GM12864 (cell line): ENCODE results near the gene RIMBP2.

Source experiments
- DNase-seq: peaks from one replicate; pipeline ENCODE4 v3.0.0-alpha.2; 2011; ENCODE audit warnings: low read depth
- H3K4me3 ChIP-seq: 2 replicates; pipeline ENCODE4 v1.5.1; 2011; ENCODE audit warnings: mild to moderate bottlenecking, low read depth, low read length, control low read depth
- TF ChIP-seq, protein P1 (sequence below): IDR thresholded peaks from 2 replicates; pipeline ENCODE4 v1.5.1; 2011; ENCODE audit warnings: low read depth, mild to moderate bottlenecking, moderate library complexity, low read length, control low read depth, inconsistent platforms; ENCODE audit errors: missing control alignments

The RIMBP2 gene

DNA sequence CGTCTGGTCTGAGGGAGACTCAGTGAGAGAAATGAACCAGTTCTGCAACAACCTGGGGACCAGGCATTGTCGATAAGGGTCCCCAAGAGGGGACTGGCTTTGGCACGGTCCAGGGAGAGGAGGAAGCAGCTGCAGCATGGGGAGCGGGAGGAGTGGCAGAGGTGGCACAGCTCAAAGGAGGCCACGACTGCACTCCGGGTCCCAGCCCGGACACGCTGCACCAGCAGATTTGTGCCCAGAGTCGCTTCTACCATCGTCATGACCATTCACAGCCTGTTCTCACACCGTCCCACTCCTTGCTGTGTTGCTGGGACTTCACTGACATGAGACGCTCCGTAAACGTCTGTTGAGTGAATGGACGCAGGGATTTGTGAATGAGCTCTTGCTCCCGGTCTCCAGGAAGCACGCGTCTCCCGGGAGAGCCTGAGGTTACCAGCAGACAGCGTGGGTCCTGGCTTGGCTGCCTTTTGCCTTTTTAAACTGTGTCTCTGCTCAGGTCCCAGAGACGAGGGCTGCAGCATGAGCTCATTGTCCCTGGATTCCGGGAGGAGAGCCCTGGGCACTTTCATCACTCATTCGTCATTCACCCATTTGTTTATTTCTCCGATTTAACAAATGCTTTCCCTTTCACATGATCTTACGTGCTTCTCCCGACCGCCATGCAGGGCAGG is 241.4 kb downstream of the RIMBP2 start:
- no peak for DNase-seq
- H3K4me3 ChIP-seq = no peak overlapping the region

DNA sequence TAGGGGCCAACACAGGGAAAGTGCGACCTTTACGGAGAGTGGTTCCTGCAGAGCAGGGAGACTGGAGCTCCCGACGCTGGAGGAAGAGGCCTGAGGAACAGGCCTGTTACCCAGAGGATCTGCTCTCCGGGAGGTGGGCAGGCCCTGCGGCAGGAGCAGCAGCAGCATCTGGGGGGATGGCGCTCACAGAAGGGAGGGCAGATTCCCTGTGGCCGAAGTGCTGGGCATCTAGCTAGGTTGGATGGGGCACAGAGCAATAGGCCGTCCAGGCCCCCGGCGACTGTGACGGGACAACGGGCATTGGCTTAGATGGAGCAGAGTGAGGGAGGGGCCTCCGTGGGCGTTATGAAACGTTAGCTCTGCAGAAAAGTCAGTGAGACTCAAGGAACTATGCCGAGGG is 242.8 kb downstream of the RIMBP2 start:
- H3K4me3 ChIP-seq = no peak overlapping the region
- no peak for DNase-seq
- TF ChIP-seq, protein P1, sequence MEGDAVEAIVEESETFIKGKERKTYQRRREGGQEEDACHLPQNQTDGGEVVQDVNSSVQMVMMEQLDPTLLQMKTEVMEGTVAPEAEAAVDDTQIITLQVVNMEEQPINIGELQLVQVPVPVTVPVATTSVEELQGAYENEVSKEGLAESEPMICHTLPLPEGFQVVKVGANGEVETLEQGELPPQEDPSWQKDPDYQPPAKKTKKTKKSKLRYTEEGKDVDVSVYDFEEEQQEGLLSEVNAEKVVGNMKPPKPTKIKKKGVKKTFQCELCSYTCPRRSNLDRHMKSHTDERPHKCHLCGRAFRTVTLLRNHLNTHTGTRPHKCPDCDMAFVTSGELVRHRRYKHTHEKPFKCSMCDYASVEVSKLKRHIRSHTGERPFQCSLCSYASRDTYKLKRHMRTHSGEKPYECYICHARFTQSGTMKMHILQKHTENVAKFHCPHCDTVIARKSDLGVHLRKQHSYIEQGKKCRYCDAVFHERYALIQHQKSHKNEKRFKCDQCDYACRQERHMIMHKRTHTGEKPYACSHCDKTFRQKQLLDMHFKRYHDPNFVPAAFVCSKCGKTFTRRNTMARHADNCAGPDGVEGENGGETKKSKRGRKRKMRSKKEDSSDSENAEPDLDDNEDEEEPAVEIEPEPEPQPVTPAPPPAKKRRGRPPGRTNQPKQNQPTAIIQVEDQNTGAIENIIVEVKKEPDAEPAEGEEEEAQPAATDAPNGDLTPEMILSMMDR = no peak

More for the DNA sequence above, 241.4 kb downstream of the RIMBP2 start:
- TF ChIP-seq, protein P1 = no peak

DNA sequence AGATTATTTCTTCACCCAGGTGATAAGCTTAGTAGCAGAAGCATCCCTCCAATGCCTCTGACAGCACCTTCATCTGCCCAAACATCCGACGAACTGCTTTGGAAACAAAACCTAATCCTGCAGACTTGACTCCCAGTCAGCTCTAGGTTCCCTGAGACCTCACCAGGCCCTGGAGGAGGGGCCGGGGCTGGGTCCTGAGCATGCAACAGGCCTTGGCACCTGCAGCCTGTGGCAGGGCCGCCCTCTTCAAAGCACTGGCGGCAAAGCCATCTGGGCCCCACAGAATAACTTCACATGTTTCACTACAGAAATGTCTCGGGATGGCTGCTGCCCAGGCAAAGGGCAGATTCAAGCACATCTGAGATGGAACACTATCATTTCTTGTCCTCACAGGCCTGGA is 245.1 kb downstream of the RIMBP2 start:
- no peak for DNase-seq
- TF ChIP-seq, protein P1 = no peak
- no peak overlapping the region for H3K4me3 ChIP-seq

DNA sequence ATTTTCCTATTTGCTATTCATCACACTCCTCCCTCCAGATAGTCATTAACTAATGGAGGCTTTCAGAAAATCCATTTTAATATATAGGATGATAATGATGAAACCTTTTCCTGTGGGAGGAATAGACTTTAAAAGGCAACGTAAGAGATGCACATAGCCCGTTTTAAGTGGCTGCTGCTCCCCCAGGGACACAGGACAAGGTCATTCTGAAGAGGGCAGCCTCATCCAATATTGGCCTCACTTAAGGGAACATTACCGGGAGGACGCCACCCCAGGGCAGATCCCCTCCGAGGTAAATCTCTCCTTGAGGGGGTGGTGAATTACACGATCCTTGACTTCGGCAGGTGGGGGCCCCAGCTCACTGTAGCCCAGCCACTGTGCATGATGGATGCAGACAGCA is 246.5 kb downstream of the RIMBP2 start:
- no peak for DNase-seq
- H3K4me3 ChIP-seq = no peak overlapping the region
- TF ChIP-seq, protein P1 = no peak

DNA sequence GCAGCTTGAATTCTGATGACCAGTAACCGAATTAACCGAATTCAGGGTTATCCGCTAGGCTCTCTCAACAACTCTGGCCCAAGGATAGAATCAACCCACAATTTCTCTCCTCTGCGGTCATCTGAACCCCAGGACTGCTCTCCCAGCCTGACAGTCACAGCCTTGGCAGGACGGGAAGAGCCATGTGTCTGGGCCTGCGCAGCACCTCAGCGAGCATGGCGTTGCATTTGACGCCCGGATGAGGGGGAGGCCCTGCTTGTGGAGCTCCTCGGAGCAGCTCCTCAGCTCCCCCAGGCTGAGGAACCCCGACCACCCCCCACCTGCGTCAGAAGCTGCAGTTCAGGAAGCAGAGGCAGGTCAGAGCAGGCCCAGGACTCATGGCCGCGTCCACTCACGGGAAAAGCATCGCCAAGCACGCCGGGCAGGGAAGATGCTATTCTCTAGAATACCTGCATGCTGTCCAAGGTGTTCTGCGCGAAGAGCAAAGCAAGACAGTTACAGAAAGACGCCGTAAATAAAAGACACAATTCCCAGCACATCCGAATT is 247.3 kb downstream of the RIMBP2 start:
- TF ChIP-seq, protein P1 = no peak
- DNase-seq = no peak
- no peak overlapping the region for H3K4me3 ChIP-seq

DNA sequence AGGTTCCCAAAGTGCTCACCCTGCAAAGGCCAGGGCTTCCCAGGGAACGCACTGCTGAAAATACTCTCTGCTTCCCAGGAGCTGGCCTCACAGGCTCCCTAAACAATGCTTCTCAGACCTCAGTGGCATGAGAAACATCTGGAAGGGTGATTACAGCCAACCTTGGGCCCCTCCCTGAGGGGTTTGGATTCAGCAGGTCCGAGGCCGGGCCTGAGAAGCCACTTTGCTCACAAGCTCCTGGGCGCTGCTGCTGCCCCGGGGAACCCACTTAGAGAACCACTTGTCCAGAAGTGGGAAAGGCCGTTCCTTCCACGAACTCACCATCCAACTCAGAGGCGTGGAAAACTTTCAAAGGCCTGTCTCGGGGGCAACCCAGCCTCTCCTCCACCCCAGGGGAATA is 247.9 kb downstream of the RIMBP2 start:
- H3K4me3 ChIP-seq = no peak overlapping the region
- no peak for DNase-seq
- TF ChIP-seq, protein P1 = no peak

DNA sequence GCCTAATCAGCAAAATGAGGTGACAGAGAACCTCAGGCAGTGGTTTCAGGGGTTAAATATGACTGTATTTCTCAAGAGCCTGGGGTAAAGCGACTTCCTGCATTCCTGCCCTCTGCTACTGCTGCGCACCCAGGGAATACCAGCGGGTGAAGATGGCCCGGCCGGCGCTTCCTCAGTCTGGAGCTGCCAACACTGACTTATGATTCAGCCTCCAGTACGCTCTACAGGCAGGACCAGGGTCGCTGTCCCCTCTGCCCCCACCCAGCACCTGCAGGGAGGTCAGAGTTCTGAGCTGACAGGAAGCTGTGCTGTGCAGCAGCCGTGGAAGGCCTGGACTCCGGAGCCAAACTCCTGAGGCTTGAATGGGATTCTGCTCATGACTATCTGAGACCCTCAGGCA is 250.5 kb downstream of the RIMBP2 start:
- TF ChIP-seq, protein P1 = no peak
- DNase-seq = no peak
- H3K4me3 ChIP-seq = no peak overlapping the region
